GM18867 (cell line): ENCODE data around the gene YWHAQ.

ENCODE experiments used
- ATAC-seq: cut with Tn5 transposase; IDR thresholded peaks from one replicate; pipeline ENCODE4 v1.9.1; 2021; ENCODE audit warnings: mild to moderate bottlenecking, moderate library complexity; ENCODE audit not compliant: unreplicated experiment

The YWHAQ gene

GRCh38 chr2:9630736-9631552 is at the start of gene YWHAQ:
Gene YWHAQ, minus strand, starts transcription at chr2:9630997. Its CDS starts 545 bp downstream, at chr2:9630452.
- ATAC-seq = peak; percentile 91

- no peak for ATAC-seq
Measured at GRCh38 chr2:9680082-9680481, 49.3 kb upstream of the YWHAQ start.

GRCh38 chr2:9679218-9679617 is 48.4 kb upstream of the YWHAQ start:
- no peak for ATAC-seq

- ATAC-seq = no peak
Measured at GRCh38 chr2:9678544-9678943, 47.7 kb upstream of the YWHAQ start.

GRCh38 chr2:9675415-9676351 is 44.9 kb upstream of the YWHAQ start:
- ATAC-seq = no peak

- no peak for ATAC-seq
Measured at GRCh38 chr2:9674891-9675414, 44.2 kb upstream of the YWHAQ start.

- no peak for ATAC-seq
Measured at GRCh38 chr2:9673914-9674481, 43.2 kb upstream of the YWHAQ start.

- no peak for ATAC-seq
Measured at GRCh38 chr2:9668687-9669345, 38.0 kb upstream of the YWHAQ start.

- ATAC-seq = no peak
Measured at GRCh38 chr2:9667826-9668225, 37.0 kb upstream of the YWHAQ start.

- ATAC-seq = no peak
Measured at GRCh38 chr2:9666306-9666705, 35.5 kb upstream of the YWHAQ start.

- no peak for ATAC-seq
Measured at GRCh38 chr2:9665898-9666297, 35.1 kb upstream of the YWHAQ start.

GRCh38 chr2:9664365-9664764 is 33.6 kb upstream of the YWHAQ start:
- no peak for ATAC-seq

- peak; percentile 77 for ATAC-seq
Measured at GRCh38 chr2:9663008-9663879, 32.4 kb upstream of the YWHAQ start.

GRCh38 chr2:9661261-9661660 is 30.5 kb upstream of the YWHAQ start:
- ATAC-seq = no peak

GRCh38 chr2:9660781-9661180 is 30.0 kb upstream of the YWHAQ start:
- no peak for ATAC-seq

- ATAC-seq = no peak
Measured at GRCh38 chr2:9660154-9660553, 29.4 kb upstream of the YWHAQ start.

- ATAC-seq = no peak
Measured at GRCh38 chr2:9658972-9659371, 28.2 kb upstream of the YWHAQ start.

- ATAC-seq = no peak
Measured at GRCh38 chr2:9657731-9658130, 26.9 kb upstream of the YWHAQ start.

GRCh38 chr2:9657083-9657482 is 26.3 kb upstream of the YWHAQ start:
- ATAC-seq = no peak

- peak; percentile 81 for ATAC-seq
Measured at GRCh38 chr2:9656270-9656766, 25.5 kb upstream of the YWHAQ start.
